ENCODE results near the gene DGUOK. TPM values are rescaled to one million over a fixed set of nuclear protein-coding genes. Genes with fewer than 3 reads are reported as not detected.

Gene DGUOK
- polyA plus RNA-seq, 1 donor from 2014 or later, result 168 TPM

- Histone ChIP-seq H2AFZ (ENCODE audit: low read depth, low read length) (no peak overlapping the region), H3K36me3 (ENCODE audit: insufficient read depth, low read length) (no peaks in the 10 kb centered on the region), H3K4me3 (ENCODE audit: low read length) (no peak overlapping the region), H3K27ac (ENCODE audit: low read length) (no peak overlapping the region), H3K9me2 (ENCODE audit: insufficient read depth, low read length) (no peaks in the 10 kb centered on the region), H3K79me2 (replicated peaks; ENCODE audit: insufficient read depth, low read length) (no peaks in the 10 kb centered on the region), H3F3A (ENCODE audit: insufficient read depth, low read length, poor library complexity, severe bottlenecking) (no peaks in the 10 kb centered on the region), H4K20me1 (ENCODE audit: insufficient read depth) (no peaks in the 10 kb centered on the region), H3K27me3 (ENCODE audit: insufficient read depth, low read depth, low read length) (no peaks in the 10 kb centered on the region), H3K4me2 (ENCODE audit: low read length) (no peak overlapping the region), H3K9ac (ENCODE audit: low read length) (no peak overlapping the region), H3K9me3 (ENCODE audit: low read length) (no peaks in the 10 kb centered on the region)
- TF ChIP-seq EP300 (conservative IDR thresholded peaks at IDR 0.05; ENCODE audit: poor library complexity, severe bottlenecking) (no peak), REST (IDR thresholded peaks at IDR 0.05; ENCODE audit: borderline replicate concordance) (no peak), MXI1 (conservative IDR thresholded peaks at IDR 0.05; ENCODE audit: poor library complexity, severe bottlenecking) (no peak), SMC3 (conservative IDR thresholded peaks at IDR 0.05; ENCODE audit: poor library complexity) (no peak), TAF1 (IDR thresholded peaks at IDR 0.05; ENCODE audit: low read depth) (no peak), EZH2 (IDR thresholded peaks at IDR 0.05; ENCODE audit: borderline replicate concordance, insufficient read depth, low read length, poor library complexity, severe bottlenecking) (no peak), CTCF (IDR thresholded peaks at IDR 0.05; ENCODE audit: poor library complexity, severe bottlenecking) (no peak), RAD21 (conservative IDR thresholded peaks at IDR 0.05) (no peak), POLR2AphosphoS5 (IDR thresholded peaks at IDR 0.05) (no peak)
Measured at GRCh38 chr2:73907840-73908452, 18.7 kb upstream of the DGUOK start.

- H2AFZ ChIP-seq (ENCODE audit: low read depth, low read length), result no peak overlapping the region
- H3K9me2 ChIP-seq (ENCODE audit: insufficient read depth, low read length), result no peaks in the 10 kb centered on the region
- no peaks in the 10 kb centered on the region for H3K9me3 ChIP-seq (ENCODE audit: low read length)
- H3F3A ChIP-seq (ENCODE audit: insufficient read depth, low read length, poor library complexity, severe bottlenecking), result no peaks in the 10 kb centered on the region
- H3K36me3 ChIP-seq (ENCODE audit: insufficient read depth, low read length), result no peaks in the 10 kb centered on the region
- no peak overlapping the region for H3K4me3 ChIP-seq (ENCODE audit: low read length)
- no peak overlapping the region for H3K4me2 ChIP-seq (ENCODE audit: low read length)
- no peak overlapping the region for H3K27ac ChIP-seq (ENCODE audit: low read length)
- H4K20me1 ChIP-seq (ENCODE audit: insufficient read depth), result no peaks in the 10 kb centered on the region
- no peak for TF ChIP-seq MXI1 (conservative IDR thresholded peaks at IDR 0.05; ENCODE audit: poor library complexity, severe bottlenecking)
- TF ChIP-seq EZH2 (IDR thresholded peaks at IDR 0.05; ENCODE audit: borderline replicate concordance, insufficient read depth, low read length, poor library complexity, severe bottlenecking), result no peak
- no peak for TF ChIP-seq POLR2AphosphoS5 (IDR thresholded peaks at IDR 0.05)
- no peak for TF ChIP-seq SMC3 (conservative IDR thresholded peaks at IDR 0.05; ENCODE audit: poor library complexity)
- no peak for TF ChIP-seq CTCF (IDR thresholded peaks at IDR 0.05; ENCODE audit: poor library complexity, severe bottlenecking)
- no peak for TF ChIP-seq TAF1 (IDR thresholded peaks at IDR 0.05; ENCODE audit: low read depth)
- no peak for TF ChIP-seq EP300 (conservative IDR thresholded peaks at IDR 0.05; ENCODE audit: poor library complexity, severe bottlenecking)
- TF ChIP-seq REST (IDR thresholded peaks at IDR 0.05; ENCODE audit: borderline replicate concordance), result no peak
- TF ChIP-seq RAD21 (conservative IDR thresholded peaks at IDR 0.05), result no peak
- H3K9ac ChIP-seq (ENCODE audit: low read length), result no peak overlapping the region
- H3K27me3 ChIP-seq (ENCODE audit: insufficient read depth, low read depth, low read length), result no peaks in the 10 kb centered on the region
- H3K79me2 ChIP-seq (replicated peaks; ENCODE audit: insufficient read depth, low read length), result no peaks in the 10 kb centered on the region
Measured at GRCh38 chr2:73908689-73909652, 17.7 kb upstream of the DGUOK start.

All from neural cell (in vitro differentiated cells).